Skeletal muscle satellite cell (primary cell): ENCODE results near the gene PARD3.
"Not testable (repeated sequence)": the region's sequence is repeated elsewhere in the genome, so short reads cannot be mapped to it uniquely, and the experiment has no call there.

Experiments used
- H3K27me3 ChIP-seq: 2 replicates; pipeline ENCODE4 v1.7.0; 2013; ENCODE audit warnings: low read length; ENCODE audit not compliant: control insufficient read depth, insufficient read depth
- H3K36me3 ChIP-seq: 2 replicates; pipeline ENCODE4 v1.7.0; 2013; ENCODE audit warnings: mild to moderate bottlenecking, control low read depth, low read length; ENCODE audit not compliant: insufficient read depth
- H3K4me1 ChIP-seq: 2 replicates; pipeline ENCODE4 v1.7.0; 2013; ENCODE audit warnings: low read length; ENCODE audit not compliant: control insufficient read depth, insufficient read depth
- H3K4me2 ChIP-seq: 2 replicates; pipeline ENCODE4 v1.7.0; 2013; ENCODE audit warnings: mild to moderate bottlenecking, low read length
- H3K4me3 ChIP-seq: 2 replicates; pipeline ENCODE4 v1.7.0; 2013; ENCODE audit warnings: low read length
- H3K9ac ChIP-seq: 2 replicates; pipeline ENCODE4 v1.7.0; 2013; ENCODE audit warnings: mild to moderate bottlenecking, low read depth, low read length, moderate library complexity
- H3K9me3 ChIP-seq: replicated peaks from 2 replicates; pipeline ENCODE4 v1.7.0; 2013; ENCODE audit warnings: mild to moderate bottlenecking, control low read depth, low read length

The PARD3 gene

DNA sequence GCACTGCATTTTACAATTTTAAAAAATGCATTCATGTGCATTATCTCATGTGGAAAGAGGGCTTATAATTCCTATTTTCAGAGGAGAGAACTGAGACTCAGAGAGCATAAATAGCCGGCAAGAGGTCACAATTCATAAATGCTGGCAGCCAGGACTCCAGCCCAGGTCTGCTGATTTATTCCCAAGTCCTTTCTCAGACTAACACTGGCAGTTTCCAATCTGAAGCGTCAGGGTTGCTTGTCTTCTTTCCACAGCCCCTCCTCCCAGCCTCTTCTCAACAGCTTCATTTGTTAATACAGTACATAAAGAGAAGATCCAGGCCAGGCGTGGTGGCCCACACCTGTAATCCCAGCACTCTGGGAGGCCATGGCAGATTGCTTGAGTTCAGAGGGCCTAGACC lies 108.9 kb downstream of the PARD3 start:
- Histone ChIP-seq H3K9me3 (no peaks in the 10 kb centered on the region), H3K4me3 (no peak overlapping the region)

DNA sequence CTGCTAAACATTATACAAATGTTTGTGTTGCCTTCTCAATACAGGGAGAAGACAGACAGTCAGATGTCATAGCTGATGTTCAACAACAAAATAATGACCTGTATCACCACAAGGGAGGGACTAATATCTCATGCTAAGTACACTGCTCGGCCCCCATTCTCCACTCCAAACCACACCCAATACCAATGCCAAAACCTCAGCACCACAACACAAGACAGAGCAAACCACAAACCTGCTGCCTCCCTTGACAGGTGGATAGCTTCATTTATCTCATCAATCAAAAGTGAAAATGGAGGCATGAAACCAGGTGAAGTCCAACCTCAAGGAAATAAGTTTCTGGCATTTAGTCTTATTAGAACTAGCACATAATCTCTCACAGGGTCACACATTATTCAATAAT lies 109.5 kb downstream of the PARD3 start:
- Histone ChIP-seq H3K9me3 (no peaks in the 10 kb centered on the region), H3K4me1 (peaks cover 10% of the 10 kb centered on the region), H3K4me2 (no peak overlapping the region), H3K27me3 (no peaks in the 10 kb centered on the region), H3K9ac (no peak overlapping the region), H3K36me3 (no peaks in the 10 kb centered on the region), H3K4me3 (no peak overlapping the region)

More for the DNA sequence above, 108.9 kb downstream of the PARD3 start:
- H3K9ac ChIP-seq = no peak overlapping the region
- H3K36me3 ChIP-seq = no peaks in the 10 kb centered on the region
- H3K4me2 ChIP-seq = no peak overlapping the region
- peaks cover 16% of the 10 kb centered on the region for H3K4me1 ChIP-seq
- H3K27me3 ChIP-seq = no peaks in the 10 kb centered on the region

DNA sequence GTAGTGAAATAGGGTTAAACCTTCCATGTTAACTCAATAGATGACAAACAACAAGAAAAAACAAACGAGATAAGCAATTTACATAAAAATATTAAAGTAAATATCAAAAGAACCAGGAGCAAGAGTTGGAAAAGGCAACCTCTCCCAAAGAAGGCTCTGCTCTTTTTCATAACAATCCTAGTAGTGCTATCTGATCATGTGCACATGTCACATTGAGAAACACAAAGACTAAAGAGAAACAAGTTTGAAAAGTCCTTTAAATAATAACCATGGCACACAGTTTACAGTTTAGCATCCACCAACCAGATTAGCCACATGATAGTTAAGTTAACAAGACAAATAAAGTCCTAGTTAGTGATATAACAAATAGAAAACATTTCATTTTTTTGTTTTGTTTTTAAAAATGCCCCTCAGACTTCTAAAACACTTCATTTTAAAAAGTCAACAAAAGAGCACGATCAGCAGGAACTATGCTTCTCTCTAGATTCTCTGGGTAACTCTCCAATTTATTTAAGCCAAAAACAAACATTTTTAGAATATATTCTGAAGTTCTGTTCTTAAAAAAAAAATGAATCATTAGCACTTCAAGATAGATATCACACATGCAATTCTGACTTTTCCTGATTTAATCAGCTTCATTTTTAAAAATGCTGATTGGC lies 110.4 kb downstream of the PARD3 start:
- Histone ChIP-seq H3K36me3 (no peaks in the 10 kb centered on the region), H3K9ac (no peak overlapping the region), H3K4me2 (no peak overlapping the region), H3K4me3 (no peak overlapping the region), H3K27me3 (no peaks in the 10 kb centered on the region), H3K9me3 (no peaks in the 10 kb centered on the region), H3K4me1 (peaks cover 12% of the 10 kb centered on the region)

DNA sequence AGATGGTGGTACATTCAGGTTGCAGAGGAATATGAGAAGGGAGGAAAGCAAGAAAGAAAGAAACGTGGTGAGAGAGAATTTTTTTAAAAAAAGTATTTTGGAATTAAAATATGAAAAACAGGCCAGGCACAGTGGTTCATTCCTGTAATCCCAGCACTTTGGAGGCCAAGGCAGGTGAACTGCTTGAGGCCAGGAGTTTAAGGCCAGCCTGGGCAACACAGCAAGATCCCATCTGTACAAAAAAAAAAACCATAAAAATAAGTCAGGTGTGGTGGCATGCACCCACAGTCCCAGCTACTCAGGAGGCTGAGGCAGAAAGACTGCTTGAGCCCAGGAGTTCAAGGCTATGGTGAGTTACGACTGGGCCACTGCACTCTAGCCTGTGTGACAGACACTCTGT lies 112.1 kb downstream of the PARD3 start:
- Histone ChIP-seq H3K9ac (no peak overlapping the region), H3K27me3 (no peaks in the 10 kb centered on the region), H3K4me1 (peaks cover 26% of the 10 kb centered on the region), H3K4me2 (no peak overlapping the region), H3K4me3 (no peak overlapping the region), H3K9me3 (no peaks in the 10 kb centered on the region), H3K36me3 (no peaks in the 10 kb centered on the region)

DNA sequence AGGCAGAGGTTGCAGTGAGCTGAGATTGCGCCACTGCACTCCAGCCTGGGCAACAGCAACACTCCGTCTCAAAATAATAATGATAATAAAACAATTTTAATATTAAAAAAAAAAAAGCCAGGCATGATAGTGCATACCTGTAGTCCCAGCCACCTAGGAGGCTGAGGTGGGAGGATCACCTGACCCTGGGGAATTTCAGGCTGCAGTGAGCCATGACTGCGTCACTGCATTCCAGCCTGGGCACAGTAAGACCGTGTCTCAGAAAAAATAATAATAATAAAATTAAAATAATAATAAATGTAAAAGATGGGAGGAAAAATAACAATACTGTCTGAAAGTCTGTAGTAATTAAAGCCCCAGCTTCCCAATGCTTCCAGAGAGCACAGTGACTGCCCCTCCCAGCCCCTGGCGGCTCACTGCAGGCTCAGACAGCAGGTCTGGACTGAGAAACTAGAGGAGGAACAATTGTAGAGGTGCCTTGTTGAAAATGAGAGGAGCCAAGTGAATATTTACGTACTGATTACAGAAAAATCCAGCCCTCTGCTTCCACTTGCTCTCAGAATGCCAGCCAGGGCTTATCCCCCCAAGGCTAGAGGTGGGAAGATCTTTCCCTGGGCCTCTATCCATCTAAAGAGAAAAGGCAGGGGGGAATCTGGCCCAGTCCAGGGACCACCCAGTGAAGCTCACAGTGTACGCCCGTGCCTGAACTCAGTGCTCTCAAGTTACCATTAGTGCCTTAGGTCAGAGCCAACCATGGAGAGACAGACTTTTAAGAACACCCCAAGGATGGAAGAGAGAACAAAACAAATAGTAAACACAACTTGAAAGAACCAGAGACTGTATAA lies 112.8 kb downstream of the PARD3 start:
- no peak overlapping the region for H3K9ac ChIP-seq
- H3K9me3 ChIP-seq = no peaks in the 10 kb centered on the region
- H3K36me3 ChIP-seq = no peaks in the 10 kb centered on the region
- peaks cover 33% of the 10 kb centered on the region for H3K4me1 ChIP-seq
- H3K4me2 ChIP-seq = no peak overlapping the region
- H3K4me3 ChIP-seq = no peak overlapping the region
- no peaks in the 10 kb centered on the region for H3K27me3 ChIP-seq

DNA sequence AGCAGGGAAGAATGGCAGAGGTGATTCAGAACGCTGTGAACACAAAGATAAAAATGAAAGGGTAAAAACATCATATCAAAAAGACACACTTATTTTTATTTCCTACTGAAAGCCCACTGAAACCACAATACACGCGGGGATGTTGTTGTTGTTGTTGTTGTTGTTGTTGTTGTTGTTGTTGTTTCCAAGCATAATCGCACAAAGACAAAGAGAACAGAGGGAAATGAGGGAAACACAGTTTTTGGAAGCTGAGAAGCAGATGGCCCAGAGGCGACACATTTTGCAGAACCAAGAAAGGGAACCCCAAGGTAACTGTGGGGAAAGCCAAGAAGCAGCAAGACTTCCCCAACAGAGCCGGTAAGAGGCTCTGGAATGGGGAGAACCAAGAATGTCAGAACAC lies 113.9 kb downstream of the PARD3 start:
- Histone ChIP-seq H3K9ac (no peak overlapping the region), H3K4me2 (no peak overlapping the region), H3K36me3 (no peaks in the 10 kb centered on the region), H3K9me3 (no peaks in the 10 kb centered on the region), H3K4me1 (peaks cover 44% of the 10 kb centered on the region), H3K4me3 (no peak overlapping the region), H3K27me3 (no peaks in the 10 kb centered on the region)

DNA sequence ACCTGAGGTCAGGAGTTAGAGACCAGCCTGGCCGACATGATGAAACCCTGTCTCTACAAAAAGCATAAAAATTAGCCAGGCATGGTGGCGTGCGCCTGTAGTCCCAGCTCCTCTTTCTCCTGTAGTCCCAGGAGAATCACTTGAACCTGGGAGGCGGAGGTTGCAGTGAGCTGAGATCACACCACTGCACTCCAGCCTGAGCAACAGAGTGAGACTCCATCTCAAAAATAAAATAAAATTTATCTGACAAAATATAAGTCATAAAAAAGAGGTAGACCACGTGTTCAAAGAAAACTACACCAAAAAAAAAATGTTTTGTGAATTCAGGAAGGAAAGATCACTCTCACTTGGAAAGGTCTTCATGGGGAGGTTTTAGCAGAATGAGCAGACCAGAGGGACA lies 114.3 kb downstream of the PARD3 start:
- H3K4me1 ChIP-seq = peaks cover 49% of the 10 kb centered on the region
- H3K36me3 ChIP-seq, H3K27me3 ChIP-seq, H3K9me3 ChIP-seq, H3K9ac ChIP-seq, H3K4me3 ChIP-seq, H3K4me2 ChIP-seq: not testable (repeated sequence)

DNA sequence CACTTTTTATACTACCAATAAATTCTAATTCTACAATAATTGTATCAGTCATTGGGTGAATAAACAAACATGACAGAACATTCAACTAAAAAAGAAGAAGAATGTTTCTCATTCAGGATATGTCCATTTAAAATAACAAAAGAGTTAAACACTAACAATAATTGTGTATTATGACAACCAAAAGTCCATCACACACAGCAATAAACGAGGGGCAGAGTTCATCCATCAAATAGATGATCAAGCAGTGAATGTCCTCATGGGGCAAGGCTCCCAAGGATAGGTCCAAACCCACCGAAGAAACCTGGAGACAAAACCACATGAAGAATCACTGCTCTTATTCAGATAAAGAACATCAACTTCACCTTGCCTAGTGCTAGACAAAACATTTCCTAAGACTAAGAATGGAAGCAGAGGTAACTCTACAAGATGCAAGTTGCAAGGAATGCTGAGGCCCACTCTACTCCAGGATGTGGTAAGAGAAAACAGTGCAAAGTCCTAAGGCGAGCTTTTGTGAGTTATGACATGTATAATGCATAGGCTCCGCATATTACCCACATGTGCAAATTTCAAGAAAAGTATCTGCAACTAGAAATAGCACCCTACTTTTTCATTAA lies 115.1 kb downstream of the PARD3 start:
- Histone ChIP-seq H3K4me1 (peaks cover 50% of the 10 kb centered on the region), H3K4me3 (no peak overlapping the region), H3K9me3 (no peaks in the 10 kb centered on the region), H3K36me3 (no peaks in the 10 kb centered on the region), H3K27me3 (no peaks in the 10 kb centered on the region), H3K4me2 (no peak overlapping the region), H3K9ac (no peak overlapping the region)

DNA sequence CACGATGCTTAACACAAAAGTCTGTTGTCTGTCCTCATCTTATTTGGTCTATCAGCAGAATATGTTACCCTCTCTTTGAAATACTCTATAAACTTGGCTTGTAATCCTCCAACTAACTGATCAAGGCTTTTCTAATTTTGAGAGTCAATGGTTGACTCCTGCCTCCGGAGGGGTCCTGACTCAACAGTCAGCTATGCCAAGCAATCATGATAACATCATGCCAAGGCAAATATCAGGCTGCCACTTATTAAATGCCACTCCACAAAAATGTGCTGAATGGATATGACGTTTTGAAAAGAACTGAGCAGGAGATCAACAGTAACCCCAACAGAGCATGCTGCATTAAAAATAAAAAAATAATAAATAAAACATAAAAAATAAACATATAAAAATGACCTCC lies 116.1 kb downstream of the PARD3 start:
- H3K36me3 ChIP-seq = no peaks in the 10 kb centered on the region
- H3K9me3 ChIP-seq = no peaks in the 10 kb centered on the region
- peak overlapping the region; percentile 34 for H3K9ac ChIP-seq
- peak overlapping the region; percentile 62 for H3K4me2 ChIP-seq
- peaks cover 50% of the 10 kb centered on the region for H3K4me1 ChIP-seq
- no peaks in the 10 kb centered on the region for H3K27me3 ChIP-seq
- H3K4me3 ChIP-seq = no peak overlapping the region

DNA sequence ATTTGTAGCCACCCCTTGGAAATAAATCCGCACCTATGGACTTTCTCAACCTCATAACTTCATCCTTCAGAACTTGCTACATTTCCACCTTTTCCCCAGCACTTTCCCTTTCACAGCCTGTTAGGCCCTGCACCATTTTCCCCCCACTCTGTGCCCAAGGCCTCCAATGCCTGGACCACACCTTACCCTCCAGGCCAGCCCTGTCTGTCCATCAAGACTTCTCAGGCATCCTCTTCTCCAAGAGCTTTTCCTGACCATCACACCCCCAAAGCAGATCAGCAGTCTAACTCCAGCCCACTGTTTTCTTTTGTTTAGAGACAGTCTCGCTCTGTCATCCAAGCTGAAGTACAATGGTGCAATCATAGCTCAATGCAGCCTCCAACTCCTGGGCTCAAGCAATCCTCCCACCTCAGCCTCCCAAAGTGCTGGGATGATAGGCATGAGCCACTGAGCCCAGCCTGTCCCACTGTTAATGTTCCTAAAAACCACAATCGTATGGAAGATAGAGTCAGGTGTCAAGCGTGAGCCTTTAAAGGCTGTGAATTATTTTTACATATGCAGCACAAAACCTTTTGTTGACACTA lies 116.8 kb downstream of the PARD3 start:
- Histone ChIP-seq H3K27me3 (no peaks in the 10 kb centered on the region), H3K4me1 (peaks cover 50% of the 10 kb centered on the region), H3K9ac (no peak overlapping the region), H3K4me2 (peak overlapping the region; percentile 62), H3K9me3 (no peaks in the 10 kb centered on the region), H3K36me3 (no peaks in the 10 kb centered on the region), H3K4me3 (no peak overlapping the region)

DNA sequence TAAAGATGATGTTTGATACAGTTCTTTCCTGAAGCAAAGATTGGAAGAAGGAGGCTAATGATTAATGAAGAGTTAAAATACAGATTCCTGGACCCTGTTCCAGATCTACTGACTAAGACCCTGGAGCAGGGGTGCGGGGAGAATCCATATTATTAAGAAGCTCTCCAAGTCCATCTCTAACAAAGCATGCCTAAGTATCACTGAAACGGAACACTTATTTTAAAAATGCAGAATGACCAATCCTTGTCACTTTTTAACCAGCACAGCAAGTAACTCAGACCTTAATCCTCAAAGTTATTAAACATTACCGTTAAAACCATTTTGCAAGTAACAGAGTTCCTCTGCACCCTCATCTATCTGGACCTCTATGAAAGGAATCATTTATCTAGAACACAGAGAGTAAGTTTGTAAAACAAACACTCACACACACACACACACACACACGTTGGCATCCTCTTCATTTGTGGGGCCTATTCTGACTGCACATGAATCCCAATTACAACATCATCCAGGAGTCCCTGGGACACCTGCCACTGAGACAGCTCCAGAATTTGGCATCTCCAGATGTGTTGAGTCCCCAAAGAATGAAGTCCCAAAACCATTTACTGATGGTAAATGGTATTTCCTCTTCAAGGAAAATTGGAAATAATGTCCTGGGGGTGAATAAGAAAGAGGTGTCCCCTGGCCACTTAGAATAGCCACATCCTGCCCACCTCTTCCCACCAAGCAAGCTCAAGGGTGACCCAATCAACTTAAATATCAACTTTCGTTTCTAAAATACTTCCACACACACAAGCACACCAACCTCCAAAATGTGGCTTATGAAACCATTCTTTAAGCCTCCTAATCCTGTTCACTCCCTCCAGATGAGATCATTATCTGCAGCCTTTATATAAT lies 117.5 kb downstream of the PARD3 start:
- H3K36me3 ChIP-seq = no peaks in the 10 kb centered on the region
- H3K4me3 ChIP-seq = no peak overlapping the region
- peaks cover 48% of the 10 kb centered on the region for H3K4me1 ChIP-seq
- no peaks in the 10 kb centered on the region for H3K27me3 ChIP-seq
- H3K4me2 ChIP-seq = no peak overlapping the region
- H3K9ac ChIP-seq = no peak overlapping the region
- H3K9me3 ChIP-seq = no peaks in the 10 kb centered on the region
